OCI-LY7 (cell line): ENCODE results near the gene CD74. TPM values are rescaled to one million over a fixed set of nuclear protein-coding genes. Genes with fewer than 3 reads are reported as not detected.

Source experiments
- BruUV-seq: library from RNA; stranded (reverse); fragments of 400-500 nt; replicated peaks from 2 replicates; lab custom pipeline; 2021; lab: Mats Ljungman, UMichigan
- CTCF ChIA-PET: fragments of 300-600 bp; sonication (Branson Sonifier 250); formaldehyde crosslinking; loops from one replicate; lab custom pipeline; 2022; ENCODE audit warnings: antibody characterized with exemption; ENCODE audit not compliant: unreplicated experiment; lab: Charles Lee
- POLR2A ChIA-PET: fragments of 300-600 bp; sonication (Branson Sonifier 250); formaldehyde crosslinking; loops from one replicate; lab custom pipeline; 2022; ENCODE audit warnings: antibody characterized with exemption; lab: Charles Lee
- DNase-seq: peaks from one replicate; pipeline ENCODE4 v3.0.0-alpha.2; 2015; ENCODE audit warnings: low spot score
- H2AFZ ChIP-seq: fragments of 200-600 bp; sonication (generic), shearing (Covaris generic); 2 replicates; pipeline ENCODE4 v1.6.1; 2014; ENCODE audit warnings: mild to moderate bottlenecking, antibody characterized with exemption, low read length, moderate library complexity
- H3K27ac ChIP-seq: fragments of 200-600 bp; sonication (generic); 2 replicates; pipeline ENCODE4 v1.5.1; 2014; ENCODE audit warnings: mixed run types, low read depth, mild to moderate bottlenecking, moderate library complexity, low read length, inconsistent platforms; ENCODE audit not compliant: poor library complexity, severe bottlenecking
- H3K36me3 ChIP-seq: fragments of 200-600 bp; sonication (generic); 2 replicates; pipeline ENCODE4 v1.6.1; 2014; ENCODE audit warnings: mild to moderate bottlenecking, antibody characterized with exemption, low read length, moderate library complexity, mixed read lengths; ENCODE audit not compliant: insufficient read depth
- H3K4me1 ChIP-seq: fragments of 200-600 bp; sonication (generic); 2 replicates; pipeline ENCODE4 v1.5.1; 2014; ENCODE audit warnings: mild to moderate bottlenecking, low read length; ENCODE audit not compliant: insufficient read depth, poor library complexity, severe bottlenecking
- H3K4me2 ChIP-seq: fragments of 200-600 bp; sonication (generic); 2 replicates; pipeline ENCODE4 v1.6.1; 2014; ENCODE audit warnings: mild to moderate bottlenecking, low read length
- H3K4me3 ChIP-seq: fragments of 200-600 bp; sonication (generic); 2 replicates; pipeline ENCODE4 v1.5.1; 2014; ENCODE audit warnings: mild to moderate bottlenecking, low read depth, low read length; ENCODE audit not compliant: poor library complexity, severe bottlenecking
- H3K79me2 ChIP-seq: fragments of 200-600 bp; sonication (generic); 2 replicates; pipeline ENCODE4 v1.6.1; 2016; ENCODE audit warnings: low read depth, mild to moderate bottlenecking, low read length, moderate library complexity, mixed read lengths; ENCODE audit not compliant: insufficient read depth
- H3K9me2 ChIP-seq: fragments of 200-600 bp; sonication (generic); 2 replicates; pipeline ENCODE4 v1.6.1; 2016; ENCODE audit warnings: mild to moderate bottlenecking, low read length, mixed read lengths; ENCODE audit not compliant: insufficient read depth
- H3K9me3 ChIP-seq: fragments of 200-600 bp; sonication (generic); 2 replicates; pipeline ENCODE4 v1.6.1; 2014; ENCODE audit warnings: mild to moderate bottlenecking, mixed run types, low read length, mixed read lengths
- H4K20me1 ChIP-seq: fragments of 200-600 bp; sonication (generic); 2 replicates; pipeline ENCODE4 v1.6.1; 2014; ENCODE audit warnings: mild to moderate bottlenecking, antibody characterized with exemption, low read length, moderate library complexity, mixed read lengths; ENCODE audit not compliant: insufficient read depth
- EZH2phosphoT487 ChIP-seq: fragments of 200-600 bp; sonication (generic); IDR thresholded peaks from 2 replicates; pipeline ENCODE4 v1.6.1; 2018; ENCODE audit warnings: low read depth, borderline replicate concordance, mild to moderate bottlenecking, mixed run types, antibody characterized with exemption, low read length, moderate library complexity, mixed read lengths
- intact Hi-C: fragments of 100-400 bp; cut with micrococcal nuclease; formaldehyde crosslinking; loops from one replicate; pipeline ENCODE4 v1.10.0; 2022; ENCODE audit not compliant: unreplicated experiment
- total RNA-seq, 2 experiments: library from RNA; depleted of rRNA in 1 of 2; stranded (reverse); fragments of >200 nt in 1 of 2; shearing (Covaris generic) in 1 of 2; gene quantifications; 2 replicates each; pipeline ENCODE4 v1.2.3, GENCODE V29; 2014 to 2022
- TF ChIP-seq, protein P1 (sequence below): fragments of 200-600 bp; sonication (generic); conservative IDR thresholded peaks from 2 replicates; pipeline ENCODE4 v1.5.1; 2014; ENCODE audit warnings: mild to moderate bottlenecking, antibody characterized with exemption, low read length, moderate library complexity, mixed read lengths

The CD74 gene
- total RNA-seq, 2 experiments from 2014 or later = 1,759 to 3,686 TPM

DNA sequence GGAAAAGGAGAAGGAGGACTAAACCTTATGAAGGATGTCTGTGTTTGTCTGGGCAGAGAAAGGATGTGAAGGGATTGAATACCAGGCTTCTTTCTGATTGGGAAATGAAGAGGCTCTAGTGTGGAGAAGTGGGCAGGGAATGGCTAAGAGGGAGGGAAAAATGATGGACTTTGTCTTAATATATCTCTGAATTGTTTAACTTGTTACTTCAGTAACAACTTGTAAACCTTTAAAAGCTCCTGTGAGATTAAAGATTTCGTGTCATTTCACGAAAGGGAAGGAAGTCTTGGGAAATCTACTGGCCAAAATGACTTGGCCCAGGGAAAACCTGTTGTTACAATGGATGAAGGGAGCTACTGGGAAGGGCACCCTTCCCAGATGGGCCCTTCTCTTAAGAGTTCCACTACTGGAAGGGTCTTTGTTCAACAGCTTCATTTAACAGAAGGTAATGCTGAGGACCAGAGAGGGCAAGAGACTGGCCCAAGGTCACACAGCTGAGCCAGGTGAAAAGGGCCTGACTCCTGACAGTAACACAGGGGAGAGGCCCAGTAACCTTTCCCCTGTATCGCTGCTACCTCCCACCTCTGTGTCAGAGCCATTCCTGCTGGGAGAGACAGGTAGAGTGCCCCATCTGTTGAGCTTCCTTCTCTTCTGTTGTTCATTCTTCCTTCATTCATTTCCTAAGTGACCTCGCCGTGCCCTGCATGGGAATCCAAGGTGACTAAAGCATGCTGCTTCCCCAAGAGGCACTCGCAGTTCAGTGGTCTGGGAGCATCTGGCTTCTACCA lies 60.3 kb downstream of the CD74 start:
- POLR2A ChIA-PET = interaction anchor here (1.1 kb wide), 1 partner anchor 14 kb away, joined by 3 read pairs; no protein-coding TSS in a partner anchor
- H3K4me2 ChIP-seq = no peak overlapping the region

More for the DNA sequence above, 60.3 kb downstream of the CD74 start:
- H3K79me2 ChIP-seq = no peaks in the 10 kb centered on the region
- peaks cover 29% of the 10 kb centered on the region for H3K4me1 ChIP-seq
- no TSS peak for BruUV-seq
- no peak overlapping the region for H2AFZ ChIP-seq
- H3K9me3 ChIP-seq = no peaks in the 10 kb centered on the region
- H3K36me3 ChIP-seq = no peaks in the 10 kb centered on the region
- H3K4me3 ChIP-seq = no peak overlapping the region
- TF ChIP-seq, protein P1, sequence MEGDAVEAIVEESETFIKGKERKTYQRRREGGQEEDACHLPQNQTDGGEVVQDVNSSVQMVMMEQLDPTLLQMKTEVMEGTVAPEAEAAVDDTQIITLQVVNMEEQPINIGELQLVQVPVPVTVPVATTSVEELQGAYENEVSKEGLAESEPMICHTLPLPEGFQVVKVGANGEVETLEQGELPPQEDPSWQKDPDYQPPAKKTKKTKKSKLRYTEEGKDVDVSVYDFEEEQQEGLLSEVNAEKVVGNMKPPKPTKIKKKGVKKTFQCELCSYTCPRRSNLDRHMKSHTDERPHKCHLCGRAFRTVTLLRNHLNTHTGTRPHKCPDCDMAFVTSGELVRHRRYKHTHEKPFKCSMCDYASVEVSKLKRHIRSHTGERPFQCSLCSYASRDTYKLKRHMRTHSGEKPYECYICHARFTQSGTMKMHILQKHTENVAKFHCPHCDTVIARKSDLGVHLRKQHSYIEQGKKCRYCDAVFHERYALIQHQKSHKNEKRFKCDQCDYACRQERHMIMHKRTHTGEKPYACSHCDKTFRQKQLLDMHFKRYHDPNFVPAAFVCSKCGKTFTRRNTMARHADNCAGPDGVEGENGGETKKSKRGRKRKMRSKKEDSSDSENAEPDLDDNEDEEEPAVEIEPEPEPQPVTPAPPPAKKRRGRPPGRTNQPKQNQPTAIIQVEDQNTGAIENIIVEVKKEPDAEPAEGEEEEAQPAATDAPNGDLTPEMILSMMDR = no peak
- no peak for TF ChIP-seq EZH2phosphoT487
- no peak for DNase-seq
- CTCF ChIA-PET = no interaction called here
- H4K20me1 ChIP-seq = no peaks in the 10 kb centered on the region
- no peaks in the 10 kb centered on the region for H3K9me2 ChIP-seq
- intact Hi-C loops = no loop called here
- no peak overlapping the region for H3K27ac ChIP-seq

Other genes starting within 250 kb of the CD74 start
- gene CDX1, start 246.1 kb downstream of the CD74 start, total RNA-seq (2014; rRNA removed; shearing (Covaris generic)) = not detected in 2 replicates
- not detected in 2 replicates for gene CDX1, start 246.1 kb downstream of the CD74 start, total RNA-seq (2022)
- not detected in 2 replicates for gene SLC6A7, start 222.8 kb downstream of the CD74 start, total RNA-seq (2014; rRNA removed; shearing (Covaris generic))
- not detected in 2 replicates for gene SLC6A7, start 222.8 kb downstream of the CD74 start, total RNA-seq (2022)
- gene CAMK2A, start 123.1 kb downstream of the CD74 start, total RNA-seq (2014; rRNA removed; shearing (Covaris generic)) = not detected in 2 replicates
- gene CAMK2A, start 123.1 kb downstream of the CD74 start, total RNA-seq (2022) = not detected in 2 replicates
- not detected in 2 replicates for gene ARSI, start 110.0 kb downstream of the CD74 start, total RNA-seq (2014; rRNA removed; shearing (Covaris generic))
- gene ARSI, start 110.0 kb downstream of the CD74 start, total RNA-seq (2022) = not detected in 2 replicates
- gene TCOF1, start 55.2 kb downstream of the CD74 start, total RNA-seq (2014; rRNA removed; shearing (Covaris generic)) = 61.3 and 62.9 TPM in 2 replicates
- 104 and 108 TPM in 2 replicates for gene TCOF1, start 55.2 kb downstream of the CD74 start, total RNA-seq (2022)
- 2,281 and 2,351 TPM in 2 replicates for gene RPS14, start 36.8 kb upstream of the CD74 start, total RNA-seq (2014; rRNA removed; shearing (Covaris generic))
- gene RPS14, start 36.8 kb upstream of the CD74 start, total RNA-seq (2022) = 2,284 and 2,304 TPM in 2 replicates
- 8.8 and 9.5 TPM in 2 replicates for gene NDST1, start 95.2 kb upstream of the CD74 start, total RNA-seq (2014; rRNA removed; shearing (Covaris generic))
- 26.6 and 28.4 TPM in 2 replicates for gene NDST1, start 95.2 kb upstream of the CD74 start, total RNA-seq (2022)
- gene SYNPO, start 227.8 kb upstream of the CD74 start, total RNA-seq (2014; rRNA removed; shearing (Covaris generic)) = not detected in 2 replicates
- 0.08 and 0.15 TPM in 2 replicates for gene SYNPO, start 227.8 kb upstream of the CD74 start, total RNA-seq (2022)
- gene MYOZ3, start 248.3 kb upstream of the CD74 start, total RNA-seq (2014; rRNA removed; shearing (Covaris generic)) = not detected in 2 replicates
- gene MYOZ3, start 248.3 kb upstream of the CD74 start, total RNA-seq (2022) = not detected in 2 replicates